NCI-H1436 (cell line): ENCODE results near the gene MMP25.

Source experiments
- DNase-seq: peaks from one replicate; lab custom pipeline; 2025; lab: John Stamatoyannopoulos, UW

Gene MMP25, protein sequence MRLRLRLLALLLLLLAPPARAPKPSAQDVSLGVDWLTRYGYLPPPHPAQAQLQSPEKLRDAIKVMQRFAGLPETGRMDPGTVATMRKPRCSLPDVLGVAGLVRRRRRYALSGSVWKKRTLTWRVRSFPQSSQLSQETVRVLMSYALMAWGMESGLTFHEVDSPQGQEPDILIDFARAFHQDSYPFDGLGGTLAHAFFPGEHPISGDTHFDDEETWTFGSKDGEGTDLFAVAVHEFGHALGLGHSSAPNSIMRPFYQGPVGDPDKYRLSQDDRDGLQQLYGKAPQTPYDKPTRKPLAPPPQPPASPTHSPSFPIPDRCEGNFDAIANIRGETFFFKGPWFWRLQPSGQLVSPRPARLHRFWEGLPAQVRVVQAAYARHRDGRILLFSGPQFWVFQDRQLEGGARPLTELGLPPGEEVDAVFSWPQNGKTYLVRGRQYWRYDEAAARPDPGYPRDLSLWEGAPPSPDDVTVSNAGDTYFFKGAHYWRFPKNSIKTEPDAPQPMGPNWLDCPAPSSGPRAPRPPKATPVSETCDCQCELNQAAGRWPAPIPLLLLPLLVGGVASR

DNA sequence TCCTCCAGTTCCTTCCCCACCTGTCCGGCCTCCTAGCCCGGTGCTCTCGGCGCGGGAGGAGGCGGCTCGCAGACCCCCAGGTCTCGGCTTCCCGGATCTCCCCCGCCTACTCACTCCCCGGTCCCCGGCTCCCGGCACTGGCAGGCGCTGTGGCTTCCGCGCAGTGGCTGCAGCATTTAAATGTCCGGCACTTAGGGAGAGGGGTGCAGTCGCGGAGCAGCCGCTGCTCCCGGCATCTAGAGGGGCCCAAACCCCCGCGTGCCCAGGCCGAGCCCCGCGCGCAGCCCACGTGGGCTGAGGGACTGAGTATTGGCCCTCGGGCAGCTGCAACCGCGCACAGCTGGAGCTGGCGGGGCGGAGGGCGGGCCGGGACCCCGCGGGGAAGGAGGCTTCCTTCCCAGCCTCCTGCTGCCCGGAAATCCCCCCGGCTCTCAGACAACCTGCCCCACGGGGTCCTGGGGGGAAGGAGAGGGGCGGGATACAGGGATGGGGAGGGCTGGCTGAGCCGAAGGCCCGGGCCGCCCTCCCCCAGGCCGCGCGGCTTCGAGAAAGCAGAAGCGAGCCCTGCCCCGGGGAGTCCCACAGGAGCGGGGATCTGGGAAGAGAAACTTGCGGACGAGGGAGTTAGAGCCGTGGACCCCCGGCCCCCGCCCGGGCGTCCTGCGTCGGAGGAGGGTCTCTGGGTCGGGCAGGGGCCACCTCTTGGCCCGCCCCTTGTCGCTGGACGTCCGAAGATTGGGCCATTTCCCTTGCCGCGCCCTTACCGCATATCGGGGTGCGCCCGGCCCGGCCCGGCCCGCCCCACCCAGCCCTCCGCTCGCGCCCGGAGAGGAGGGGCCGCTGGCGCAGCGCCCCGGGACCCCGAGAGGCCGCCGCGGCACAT lies at the start of gene MMP25:
Gene MMP25, plus strand, starts transcription at position 804 of the 883 bp plus-strand sequence. CDS start 357 bp downstream, outside the sequence.
- no peak for DNase-seq

DNA sequence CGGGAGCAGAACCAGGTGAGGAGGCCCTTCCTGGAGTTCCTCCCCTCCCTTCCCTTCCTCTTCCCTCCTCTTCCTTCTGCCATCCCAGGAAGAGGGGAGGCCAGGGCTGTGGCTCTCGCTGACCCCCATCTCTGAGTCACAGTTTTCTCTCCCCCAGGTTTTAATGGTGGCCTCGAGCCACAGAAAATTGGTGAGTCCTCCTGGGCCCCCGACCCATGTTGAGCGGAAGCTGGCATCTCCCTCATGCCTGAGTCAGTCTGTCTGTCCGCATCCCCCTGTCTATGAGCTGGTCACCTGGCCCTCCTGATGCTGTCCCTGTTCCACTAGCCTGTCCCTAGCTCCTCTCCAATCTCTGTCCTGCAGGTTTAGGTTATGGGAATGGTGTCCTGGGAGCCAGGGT lies 46.4 kb upstream of the MMP25 start:
- no peak for DNase-seq

DNA sequence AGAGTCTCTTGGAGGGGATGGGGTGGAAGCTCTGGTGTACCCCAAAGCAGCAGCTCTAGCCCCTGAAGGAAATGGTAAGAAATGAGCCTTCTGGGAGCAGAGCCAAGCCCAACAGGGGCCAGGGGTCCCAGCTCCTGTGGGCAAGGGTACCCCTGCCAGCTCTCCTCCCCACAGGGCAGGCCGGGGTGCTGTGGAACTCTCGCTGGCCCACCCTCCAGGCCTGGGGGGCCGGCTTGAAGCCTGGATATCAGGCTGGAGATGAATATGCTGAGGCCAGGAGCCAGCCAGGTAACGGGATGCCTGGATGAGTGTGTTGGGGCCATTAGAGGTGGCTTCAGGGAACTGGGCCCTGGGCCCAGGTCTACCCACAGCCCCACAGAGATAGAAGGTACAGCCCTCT lies 45.8 kb upstream of the MMP25 start:
- DNase-seq = no peak

DNA sequence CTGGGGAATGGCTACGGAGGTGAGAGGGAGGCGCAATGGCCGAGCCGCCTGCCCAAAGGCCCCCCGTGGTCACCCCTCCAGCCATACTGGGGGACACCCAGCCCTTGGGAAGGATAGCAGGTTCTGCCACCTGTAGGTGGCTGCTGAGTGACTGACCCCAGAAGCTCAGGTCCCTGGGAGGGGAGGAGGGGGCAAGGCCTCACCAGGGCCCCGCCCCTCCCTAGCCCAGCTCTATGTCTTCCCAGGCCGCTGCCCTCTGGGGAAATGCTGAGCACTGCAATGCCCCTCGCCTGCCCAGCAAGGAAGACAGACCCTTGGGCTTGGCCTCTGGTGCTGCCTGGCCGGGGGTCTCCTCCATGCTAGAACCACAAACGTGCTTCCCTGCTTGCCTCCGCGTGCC lies 45.0 kb upstream of the MMP25 start:
- DNase-seq = no peak

DNA sequence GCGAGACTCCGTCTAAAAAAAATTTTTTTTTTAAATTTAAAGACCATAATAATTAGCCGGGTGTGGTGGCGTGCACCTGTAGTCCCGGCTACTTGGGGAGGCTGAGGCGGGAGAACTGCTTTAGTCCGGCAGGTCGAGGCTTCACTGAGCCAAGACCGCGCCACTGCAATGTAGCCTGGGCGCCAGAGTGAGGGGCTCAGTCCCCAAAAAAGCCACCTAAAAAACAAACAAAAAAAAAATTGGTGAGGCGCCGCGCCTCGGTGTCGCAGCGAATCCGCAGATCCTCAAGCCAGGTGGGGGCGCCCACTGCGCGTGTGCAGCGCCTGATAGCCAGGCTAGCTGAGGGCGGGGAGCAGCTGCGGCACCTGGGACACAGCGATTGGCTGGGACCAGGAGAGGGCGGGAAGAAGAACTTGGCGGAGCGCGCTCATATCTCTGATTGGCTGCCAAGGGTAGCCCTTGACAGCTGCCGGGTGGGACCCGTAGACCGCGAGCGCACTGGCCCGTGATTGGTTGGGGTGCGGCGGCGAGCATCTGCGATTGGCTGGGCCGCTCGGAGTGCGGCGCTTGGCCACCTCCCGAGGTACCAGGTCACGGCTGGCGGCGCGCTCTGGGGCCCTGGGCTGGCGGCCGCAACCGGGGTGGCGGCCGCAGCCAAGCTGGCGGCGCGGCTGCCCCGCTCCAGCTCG lies 42.6 kb upstream of the MMP25 start:
- DNase-seq = peak; percentile 99

DNA sequence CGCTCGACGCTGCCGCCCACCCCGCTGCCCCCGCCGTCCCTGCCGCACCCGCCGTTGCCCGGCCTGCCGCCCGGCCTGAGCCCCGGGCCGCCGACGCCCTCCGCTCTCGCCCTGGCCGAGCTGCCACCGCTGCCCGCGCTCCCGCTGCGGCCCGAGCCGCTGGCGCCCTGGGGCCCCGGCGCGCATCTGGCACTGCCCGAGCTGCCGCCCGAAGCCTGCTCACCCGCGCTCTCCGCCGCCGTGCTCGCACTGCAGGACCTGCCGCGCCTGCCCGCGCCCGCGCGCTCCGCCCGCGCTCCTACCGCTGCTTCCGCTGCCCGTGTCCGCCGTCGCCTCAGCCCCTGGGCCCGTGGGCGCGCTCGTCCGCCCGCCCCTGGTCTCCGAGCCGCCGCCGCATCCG lies 42.0 kb upstream of the MMP25 start:
- no peak for DNase-seq

DNA sequence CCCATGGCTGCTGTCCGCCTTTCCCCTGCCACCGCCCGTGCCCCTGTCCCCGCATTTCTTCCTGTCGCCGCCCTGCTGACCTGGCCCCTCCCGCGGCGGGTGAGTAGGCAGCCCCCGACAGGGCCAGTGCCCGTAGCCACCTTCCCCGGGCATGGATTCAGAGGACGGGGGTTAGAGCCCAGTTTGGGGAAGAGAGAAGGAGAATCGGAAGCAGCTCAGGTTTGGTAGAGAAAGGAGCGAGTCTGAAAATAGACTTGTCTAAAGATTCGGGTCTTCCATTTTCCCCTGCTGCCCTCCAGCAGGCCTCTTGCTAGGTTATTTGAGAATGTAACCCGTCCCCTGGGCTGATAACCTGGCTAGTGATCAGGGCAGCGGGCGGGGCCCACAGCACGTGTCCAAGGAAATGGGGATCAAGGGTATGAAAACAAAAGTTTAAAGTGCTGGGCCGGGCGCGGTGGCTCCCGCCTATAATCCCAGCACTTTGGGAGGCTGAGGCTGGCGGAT lies 41.5 kb upstream of the MMP25 start:
- no peak for DNase-seq

DNA sequence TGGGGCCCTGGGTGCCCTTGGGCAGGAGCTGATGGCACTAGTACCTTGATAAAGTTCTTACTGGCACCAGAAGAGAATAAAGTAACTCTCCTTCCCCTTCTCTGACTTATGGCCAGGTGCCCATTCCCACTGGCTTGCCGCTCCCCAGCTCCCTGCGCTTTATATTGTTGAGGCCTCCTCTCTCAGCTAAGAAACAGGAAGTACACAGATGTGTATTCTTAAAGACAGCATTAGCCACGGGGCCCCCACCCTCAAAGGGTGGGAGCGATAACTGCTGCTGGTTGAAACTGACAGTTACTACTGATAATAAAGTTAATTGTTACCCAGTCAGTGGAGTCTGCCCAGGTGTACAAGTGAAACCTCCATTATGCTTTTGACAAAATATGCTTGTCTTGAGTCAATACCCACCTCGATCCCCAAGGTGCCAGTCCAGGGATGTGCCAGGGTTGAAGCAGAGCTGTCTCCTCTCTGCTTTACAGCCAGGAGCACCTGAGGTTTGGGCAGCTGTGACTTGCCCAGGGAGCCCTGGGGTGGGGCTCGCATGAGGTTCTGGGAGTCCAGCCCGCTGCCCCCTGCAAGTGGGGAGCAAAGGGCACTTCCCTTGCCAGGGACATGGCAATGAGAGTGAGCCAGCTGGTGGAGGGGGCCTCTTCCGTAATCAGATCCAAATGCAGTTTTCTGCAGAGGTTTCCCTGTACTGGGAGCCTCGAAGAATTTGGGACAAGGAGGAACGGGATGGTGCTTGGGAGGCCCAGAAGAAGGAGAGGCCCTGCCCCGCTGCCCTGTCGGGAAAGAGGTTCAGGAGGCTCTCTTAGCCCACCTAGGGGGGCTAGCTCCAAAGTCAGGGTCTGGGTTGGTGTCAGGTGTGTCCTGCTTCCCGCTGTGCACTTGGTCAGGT lies 39.1 kb upstream of the MMP25 start:
- DNase-seq = no peak

DNA sequence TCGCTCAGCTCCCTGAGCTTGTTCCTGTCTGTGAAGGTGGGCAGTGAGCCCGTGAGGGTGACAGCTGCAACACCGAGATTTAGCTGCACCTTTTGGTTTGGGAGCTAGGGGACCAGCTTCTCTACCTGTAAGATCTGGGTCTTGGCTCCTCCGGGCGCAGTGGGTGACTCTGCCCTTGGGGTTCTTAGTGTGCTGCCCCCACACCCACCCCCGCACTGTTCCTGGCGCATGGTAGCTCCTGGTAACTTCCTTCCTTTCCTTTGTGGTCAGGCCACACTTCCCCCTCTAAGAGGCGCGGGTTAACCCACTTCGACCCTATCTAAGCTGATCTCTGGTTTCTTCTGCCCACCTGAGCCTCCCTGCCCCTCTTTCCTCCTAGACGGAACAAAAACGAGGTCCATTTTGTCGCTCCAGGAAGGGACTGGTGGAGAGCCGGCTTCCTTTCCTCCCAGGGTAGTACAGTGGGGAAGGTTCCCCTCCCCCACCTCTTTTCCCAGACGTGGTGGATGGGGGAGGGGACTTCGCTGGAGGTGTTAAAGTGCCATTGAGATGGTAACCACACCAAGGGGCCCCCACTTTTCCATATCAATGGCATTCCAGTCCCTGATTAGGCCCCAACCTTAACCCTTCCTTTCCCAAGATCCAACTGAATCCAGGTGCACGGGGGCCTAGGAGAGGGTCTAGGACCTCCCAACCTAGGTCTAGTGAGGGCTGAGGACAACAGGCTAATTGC lies 38.2 kb upstream of the MMP25 start:
- no peak for DNase-seq

DNA sequence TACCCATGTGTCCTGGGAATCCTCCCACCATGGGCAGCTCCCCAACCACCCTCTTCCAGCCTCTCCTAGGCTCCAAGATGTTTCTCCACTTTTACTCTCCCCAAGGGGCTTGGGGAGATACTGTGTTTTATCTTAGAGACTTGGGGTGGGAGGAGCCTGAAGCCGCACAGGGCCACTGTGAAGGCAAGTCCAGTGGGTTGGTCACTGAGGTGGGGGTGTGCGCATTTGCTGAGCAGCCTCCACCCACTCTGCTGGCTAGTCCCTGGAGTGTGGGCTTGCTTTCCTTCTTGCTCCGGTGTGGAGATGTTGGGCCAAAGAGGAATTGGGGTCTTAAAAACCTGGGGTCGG lies 37.7 kb upstream of the MMP25 start:
- no peak for DNase-seq

DNA sequence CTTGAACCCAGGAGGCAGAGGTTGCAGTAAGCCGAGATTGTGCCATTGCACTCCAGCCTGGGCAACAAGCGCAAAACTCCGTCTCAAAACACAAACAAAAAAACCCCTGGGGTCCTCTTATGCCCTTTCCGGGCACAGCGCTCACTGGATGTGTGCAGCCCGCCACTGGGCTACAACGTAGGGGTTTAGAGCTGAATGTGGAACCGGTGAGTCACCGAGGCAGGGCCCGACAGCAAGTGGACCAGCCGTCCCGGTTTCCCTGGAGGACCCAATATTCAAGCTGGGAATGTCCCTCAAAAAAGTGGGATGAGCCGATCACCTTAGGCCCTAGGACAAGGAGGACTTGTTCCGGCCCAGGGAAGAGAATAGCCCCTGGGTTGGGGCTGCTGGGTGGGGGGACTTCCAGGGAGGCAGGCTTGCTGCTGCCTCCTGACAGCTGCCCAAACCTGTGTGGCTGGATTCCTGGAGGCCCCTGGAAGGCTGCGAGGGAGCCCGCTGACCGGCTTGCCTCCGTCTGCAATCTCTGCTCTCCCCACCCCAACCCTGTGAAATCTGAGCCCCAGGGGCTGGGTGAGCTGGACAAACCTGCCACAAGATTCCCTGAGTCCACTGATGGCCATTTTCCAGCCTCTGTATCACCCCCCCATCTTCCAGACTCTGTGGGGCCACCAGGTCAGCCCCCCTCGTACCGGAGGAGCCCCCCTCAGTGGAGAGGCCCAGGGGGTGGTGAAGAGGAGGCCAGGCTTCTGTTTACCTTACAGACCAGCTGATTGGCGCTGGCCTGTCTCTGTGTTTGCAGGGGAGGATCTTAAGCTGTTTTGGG lies 36.6 kb upstream of the MMP25 start:
- peak; percentile 17 for DNase-seq

DNA sequence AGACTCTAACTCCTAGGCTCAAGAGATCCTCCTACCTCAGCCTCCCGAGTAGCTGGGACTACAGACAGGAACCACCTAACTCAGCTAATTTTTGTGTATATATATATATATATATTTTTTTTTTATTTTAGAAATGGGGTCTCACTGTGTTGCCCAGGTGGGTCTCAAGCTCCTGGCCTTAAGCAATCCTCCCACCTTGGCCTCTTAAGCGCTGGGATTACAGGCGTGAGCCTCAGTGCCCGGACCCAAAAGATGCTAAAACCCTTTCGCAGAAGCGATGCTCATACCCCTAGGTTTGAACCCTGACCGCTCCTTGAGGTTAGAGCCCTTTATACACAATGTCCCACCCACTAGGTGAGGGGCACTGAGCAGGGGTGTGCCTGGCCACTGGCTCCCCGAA lies 35.9 kb upstream of the MMP25 start:
- no peak for DNase-seq

DNA sequence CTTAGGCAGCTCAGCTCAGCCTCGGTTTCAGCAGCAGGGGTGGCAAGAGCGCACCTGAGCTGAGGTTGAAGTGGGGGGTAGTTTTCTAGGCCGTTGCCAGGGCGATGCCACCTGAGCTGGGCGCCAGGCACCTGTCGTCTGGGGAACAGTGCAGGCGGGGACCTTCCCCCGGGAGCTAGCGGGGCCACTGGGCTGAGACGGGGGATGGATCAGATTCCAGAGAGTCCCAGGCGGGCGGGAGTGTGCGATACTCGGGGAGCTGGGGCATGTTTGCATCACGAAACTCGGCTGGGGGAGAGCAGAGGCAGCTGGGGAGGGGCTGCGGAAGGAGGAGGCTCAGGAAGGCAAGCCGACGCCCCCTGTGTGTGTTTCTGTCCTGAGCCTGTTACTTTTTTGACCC lies 34.1 kb upstream of the MMP25 start:
- DNase-seq = peak; percentile 91

DNA sequence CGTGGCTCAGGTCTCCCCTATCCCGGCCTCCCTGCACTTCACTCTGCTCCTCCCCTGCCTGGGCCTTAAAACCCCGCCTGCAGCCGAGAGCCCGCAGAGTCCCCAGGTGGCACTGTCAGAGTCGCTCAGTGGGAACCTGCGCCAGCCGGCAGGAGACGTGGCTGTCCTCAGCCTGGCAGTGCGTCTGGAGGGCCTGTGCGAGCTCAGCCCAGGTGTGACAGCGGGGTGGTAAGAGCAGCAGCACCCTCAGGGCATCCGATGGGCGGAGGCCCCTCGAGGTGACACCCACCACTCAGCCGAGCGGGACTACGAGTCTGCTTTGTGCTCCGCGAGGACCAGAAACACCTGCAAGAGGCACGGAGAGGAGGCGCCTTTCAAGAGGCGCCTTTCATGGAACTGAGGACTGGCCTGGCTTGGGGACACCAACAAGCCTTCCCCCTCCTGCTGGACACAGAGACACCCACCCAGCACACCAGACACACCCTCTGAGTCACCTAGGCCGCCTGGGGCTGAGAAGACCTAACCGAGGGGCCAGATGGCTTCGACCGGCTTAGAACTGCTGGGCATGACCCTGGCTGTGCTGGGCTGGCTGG lies 33.4 kb upstream of the MMP25 start, which contains the start of gene CLDN9:
Gene CLDN9, plus strand, starts transcription at position 96 of the 593 bp plus-strand sequence. Its CDS starts 440 bp downstream, at position 536.
- peak; percentile 84 for DNase-seq

DNA sequence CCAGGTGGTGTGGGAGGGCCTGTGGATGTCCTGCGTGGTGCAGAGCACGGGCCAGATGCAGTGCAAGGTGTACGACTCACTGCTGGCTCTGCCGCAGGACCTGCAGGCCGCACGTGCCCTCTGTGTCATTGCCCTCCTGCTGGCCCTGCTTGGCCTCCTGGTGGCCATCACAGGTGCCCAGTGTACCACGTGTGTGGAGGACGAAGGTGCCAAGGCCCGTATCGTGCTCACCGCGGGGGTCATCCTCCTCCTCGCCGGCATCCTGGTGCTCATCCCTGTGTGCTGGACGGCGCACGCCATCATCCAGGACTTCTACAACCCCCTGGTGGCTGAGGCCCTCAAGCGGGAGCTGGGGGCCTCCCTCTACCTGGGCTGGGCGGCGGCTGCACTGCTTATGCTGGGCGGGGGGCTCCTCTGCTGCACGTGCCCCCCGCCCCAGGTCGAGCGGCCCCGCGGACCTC lies 32.8 kb upstream of the MMP25 start:
- DNase-seq = no peak

DNA sequence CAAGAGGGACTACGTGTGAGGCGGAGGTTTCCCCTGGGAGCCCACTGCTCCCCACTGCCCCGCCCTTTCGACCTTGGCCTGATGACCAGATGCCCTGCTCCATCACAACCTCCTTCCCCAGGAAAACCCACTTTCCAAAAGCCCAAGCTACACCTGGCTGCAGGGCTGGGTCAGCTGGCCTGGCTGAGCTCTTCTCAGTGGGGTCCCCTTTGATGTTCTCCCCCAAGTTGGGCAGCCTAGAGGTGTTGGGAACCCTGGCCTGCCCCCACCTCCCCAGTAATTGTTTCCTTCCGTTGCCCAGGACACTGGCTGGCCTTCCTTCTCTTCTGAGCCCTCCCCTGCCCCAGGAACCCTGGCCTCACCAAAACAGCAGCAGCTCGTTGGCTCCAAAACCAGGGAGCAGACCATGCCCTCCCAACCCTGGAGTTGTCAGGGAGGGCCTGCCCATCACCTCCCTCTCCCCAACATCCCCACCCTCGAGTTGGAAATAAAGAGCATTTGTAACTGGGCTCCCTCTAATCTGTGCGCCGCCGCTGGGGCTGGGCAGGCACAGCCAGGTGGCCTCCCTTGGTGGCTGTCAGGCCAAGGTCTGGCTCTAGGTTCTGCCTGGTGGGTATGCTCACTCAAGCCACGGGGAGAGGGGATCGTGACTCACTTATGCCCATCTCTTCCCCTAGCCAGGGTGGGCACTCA lies 32.2 kb upstream of the MMP25 start:
- no peak for DNase-seq

DNA sequence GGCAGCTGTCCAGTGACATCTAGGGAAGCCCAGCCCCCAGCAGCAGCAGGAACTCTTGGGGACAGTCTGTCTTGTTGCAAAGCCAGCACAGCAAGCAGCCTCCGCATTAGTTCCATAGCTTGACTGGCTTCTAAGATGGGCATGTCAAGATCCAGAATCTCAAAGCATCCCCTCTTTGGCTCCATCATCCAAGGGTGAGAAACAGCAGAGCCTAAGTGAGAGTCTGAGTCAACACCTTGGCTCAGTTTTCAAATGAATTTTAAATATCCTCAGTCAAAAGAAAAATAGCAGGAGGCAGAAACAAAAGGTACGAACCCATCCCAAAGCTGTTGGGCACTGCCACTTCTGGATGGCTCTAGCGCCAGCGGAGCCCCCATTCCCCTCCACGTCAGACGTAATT lies 31.4 kb upstream of the MMP25 start:
- DNase-seq = no peak

DNA sequence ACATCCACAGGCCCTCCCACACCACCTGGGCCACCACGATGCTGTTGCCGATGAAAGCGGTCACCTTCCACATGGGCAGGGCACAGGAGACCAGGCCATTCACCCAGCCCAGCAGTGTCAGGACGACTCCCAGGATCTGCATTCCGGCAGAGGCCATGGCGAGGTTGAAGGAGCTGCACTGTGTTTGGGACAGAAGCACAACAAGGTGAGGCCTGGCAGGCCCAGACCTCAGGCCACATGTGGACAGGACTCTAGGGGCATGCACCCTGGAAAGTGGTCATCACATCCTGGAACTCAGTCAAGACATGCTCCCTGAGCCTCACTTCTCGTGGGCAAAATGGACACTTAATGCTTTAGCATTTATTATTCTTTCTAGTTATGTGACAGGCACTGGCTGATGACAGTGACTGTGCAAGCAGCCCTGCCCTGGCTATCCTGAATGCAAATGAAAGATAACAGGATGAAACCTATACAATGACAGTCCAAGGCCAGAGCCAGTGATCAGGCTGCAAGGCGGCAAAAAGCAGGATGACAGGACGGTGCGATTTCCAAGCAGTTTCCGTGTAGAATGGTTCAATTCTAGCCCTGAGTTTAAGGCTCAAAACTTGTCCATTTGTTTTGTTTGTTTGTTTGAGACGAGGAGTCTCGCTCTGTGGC lies 30.4 kb upstream of the MMP25 start:
- no peak for DNase-seq
